ENCODE results near the gene TNFRSF1B. TPM values are rescaled to one million over a fixed set of nuclear protein-coding genes. Genes with fewer than 3 reads are reported as not detected.
A peak's percentile ranks its signal among the peaks of the same experiment; 100 is the strongest.

Gene TNFRSF1B
- total RNA-seq, 1 donor from 2014 or later: 19.0 TPM

DNA sequence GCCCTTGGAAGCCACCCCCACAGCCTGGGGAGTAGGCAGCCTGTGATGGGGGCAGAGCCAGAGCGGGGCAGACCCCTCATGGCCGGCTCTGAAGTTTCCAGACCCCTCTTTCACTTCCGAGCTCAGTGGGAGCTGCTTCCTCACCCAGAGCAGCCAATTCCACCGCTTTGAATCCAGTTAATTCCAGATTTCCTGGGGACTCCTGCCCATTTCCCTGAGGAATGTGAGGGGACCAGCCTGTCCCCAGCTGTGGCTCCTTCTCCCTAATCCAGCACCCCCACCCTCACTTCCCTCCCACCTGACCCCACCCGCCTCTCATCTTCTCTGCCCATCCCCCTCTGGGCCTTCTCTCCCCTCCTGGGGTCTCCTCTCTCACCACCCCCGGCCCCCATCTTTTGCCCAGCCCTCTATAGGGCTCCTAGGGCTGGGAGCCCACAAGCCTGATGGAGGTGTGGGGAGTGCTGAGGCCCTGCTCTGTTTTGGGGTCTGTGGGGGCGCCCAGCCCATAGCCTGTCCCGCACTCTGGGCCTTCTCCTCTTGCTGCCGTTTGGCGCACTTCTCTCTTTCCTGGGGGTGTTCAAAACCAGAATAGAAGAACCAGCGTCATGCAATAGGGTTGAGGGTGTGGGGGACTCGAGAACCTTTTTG is 26.2 kb upstream of the TNFRSF1B start:
- DNase-seq (ENCODE audit: missing footprints): no peak
- intact Hi-C loops (cut with DNase I): loop anchor here (5.0 kb wide), 1 partner anchor 42 kb away; no protein-coding TSS in a partner anchor
- no peak for ATAC-seq

DNA sequence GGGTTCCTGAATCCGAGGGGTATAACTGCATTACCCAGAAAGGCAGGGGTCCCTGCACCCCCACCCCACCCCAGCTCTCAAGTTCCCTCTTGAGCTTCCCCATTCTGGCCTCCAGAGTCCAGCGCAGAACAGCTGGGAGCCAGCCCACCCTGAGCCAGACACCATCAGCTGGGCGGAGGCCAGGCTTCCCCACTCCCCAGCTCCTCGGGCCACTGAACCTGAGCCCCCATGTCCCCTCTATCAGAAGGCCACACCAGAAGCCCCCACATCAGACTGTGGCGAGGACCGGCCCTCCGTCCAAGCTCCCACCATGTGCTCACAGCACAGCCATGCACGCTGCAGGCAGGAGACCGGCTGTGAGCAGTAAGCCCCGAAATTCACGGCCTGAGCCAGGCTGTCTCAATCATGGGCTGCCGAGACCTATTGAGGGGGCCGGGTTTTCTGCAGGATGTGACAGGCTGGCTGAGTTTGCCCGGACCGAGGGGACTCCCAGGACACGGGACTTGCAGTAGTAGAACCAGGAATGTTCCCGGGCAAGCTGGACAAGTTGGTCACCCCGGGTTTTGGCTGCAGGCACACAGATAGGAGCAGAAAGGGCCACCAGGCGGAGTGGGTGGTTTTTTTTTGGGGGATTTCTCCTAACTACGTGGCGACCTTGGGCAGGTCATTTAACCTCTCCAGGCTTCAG is 25.5 kb upstream of the TNFRSF1B start:
- no peak for DNase-seq (ENCODE audit: missing footprints)
- intact Hi-C loops (cut with DNase I): loop anchor here (5.0 kb wide), 1 partner anchor 41 kb away; no protein-coding TSS in a partner anchor
- ATAC-seq: no peak

DNA sequence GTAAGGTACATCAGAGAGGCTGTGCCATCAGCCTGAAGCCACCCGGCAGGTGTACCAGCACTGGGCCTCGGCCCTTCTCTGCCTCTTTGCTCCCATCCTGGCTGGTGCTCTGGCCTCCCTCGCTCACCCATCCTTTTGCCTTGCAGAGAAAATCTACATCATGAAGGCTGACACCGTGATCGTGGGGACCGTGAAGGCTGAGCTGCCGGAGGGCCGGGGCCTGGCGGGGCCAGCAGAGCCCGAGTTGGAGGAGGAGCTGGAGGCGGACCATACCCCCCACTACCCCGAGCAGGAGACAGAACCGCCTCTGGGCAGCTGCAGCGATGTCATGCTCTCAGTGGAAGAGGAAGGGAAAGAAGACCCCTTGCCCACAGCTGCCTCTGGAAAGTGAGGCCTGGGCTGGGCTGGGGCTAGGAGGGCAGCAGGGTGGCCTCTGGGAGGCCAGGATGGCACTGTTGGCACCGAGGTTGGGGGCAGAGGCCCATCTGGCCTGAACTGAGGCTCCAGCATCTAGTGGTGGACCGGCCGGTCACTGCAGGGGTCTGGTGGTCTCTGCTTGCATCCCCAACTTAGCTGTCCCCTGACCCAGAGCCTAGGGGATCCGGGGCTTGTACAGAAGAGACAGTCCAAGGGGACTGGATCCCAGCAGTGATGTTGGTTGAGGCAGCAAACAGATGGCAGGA is 24.5 kb upstream of the TNFRSF1B start:
- ATAC-seq (no peak), DNase-seq (ENCODE audit: missing footprints) (no peak)
- intact Hi-C loops (cut with DNase I): loop anchor here (5.0 kb wide), 1 partner anchor 40 kb away; no protein-coding TSS in a partner anchor

DNA sequence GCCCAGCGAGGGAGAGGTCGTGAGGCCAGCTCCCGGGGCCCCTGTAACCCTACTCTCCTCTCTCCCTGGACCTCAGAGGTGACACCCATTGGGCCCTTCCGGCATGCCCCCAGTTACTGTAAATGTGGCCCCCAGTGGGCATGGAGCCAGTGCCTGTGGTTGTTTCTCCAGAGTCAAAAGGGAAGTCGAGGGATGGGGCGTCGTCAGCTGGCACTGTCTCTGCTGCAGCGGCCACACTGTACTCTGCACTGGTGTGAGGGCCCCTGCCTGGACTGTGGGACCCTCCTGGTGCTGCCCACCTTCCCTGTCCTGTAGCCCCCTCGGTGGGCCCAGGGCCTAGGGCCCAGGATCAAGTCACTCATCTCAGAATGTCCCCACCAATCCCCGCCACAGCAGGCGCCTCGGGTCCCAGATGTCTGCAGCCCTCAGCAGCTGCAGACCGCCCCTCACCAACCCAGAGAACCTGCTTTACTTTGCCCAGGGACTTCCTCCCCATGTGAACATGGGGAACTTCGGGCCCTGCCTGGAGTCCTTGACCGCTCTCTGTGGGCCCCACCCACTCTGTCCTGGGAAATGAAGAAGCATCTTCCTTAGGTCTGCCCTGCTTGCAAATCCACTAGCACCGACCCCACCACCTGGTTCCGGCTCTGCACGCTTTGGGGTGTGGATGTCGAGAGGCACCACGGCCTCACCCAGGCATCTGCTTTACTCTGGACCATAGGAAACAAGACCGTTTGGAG is 23.7 kb upstream of the TNFRSF1B start:
- DNase-seq (ENCODE audit: missing footprints) (peak; percentile 87), ATAC-seq (peak; percentile 53)
- intact Hi-C loops (cut with DNase I): loop anchor here (5.0 kb wide), 1 partner anchor 39 kb away; no protein-coding TSS in a partner anchor

DNA sequence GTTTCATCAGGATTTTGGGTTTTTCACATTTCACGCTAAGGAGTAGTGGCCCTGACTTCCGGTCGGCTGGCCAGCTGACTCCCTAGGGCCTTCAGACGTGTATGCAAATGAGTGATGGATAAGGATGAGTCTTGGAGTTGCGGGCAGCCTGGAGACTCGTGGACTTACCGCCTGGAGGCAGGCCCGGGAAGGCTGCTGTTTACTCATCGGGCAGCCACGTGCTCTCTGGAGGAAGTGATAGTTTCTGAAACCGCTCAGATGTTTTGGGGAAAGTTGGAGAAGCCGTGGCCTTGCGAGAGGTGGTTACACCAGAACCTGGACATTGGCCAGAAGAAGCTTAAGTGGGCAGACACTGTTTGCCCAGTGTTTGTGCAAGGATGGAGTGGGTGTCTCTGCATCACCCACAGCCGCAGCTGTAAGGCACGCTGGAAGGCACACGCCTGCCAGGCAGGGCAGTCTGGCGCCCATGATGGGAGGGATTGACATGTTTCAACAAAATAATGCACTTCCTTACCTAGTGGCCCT is 23.1 kb upstream of the TNFRSF1B start:
- ATAC-seq: peak; percentile 82
- intact Hi-C loops (cut with DNase I): loop anchor here (5.0 kb wide), 1 partner anchor 39 kb away; no protein-coding TSS in a partner anchor
- peak; percentile 89 for DNase-seq (ENCODE audit: missing footprints)

DNA sequence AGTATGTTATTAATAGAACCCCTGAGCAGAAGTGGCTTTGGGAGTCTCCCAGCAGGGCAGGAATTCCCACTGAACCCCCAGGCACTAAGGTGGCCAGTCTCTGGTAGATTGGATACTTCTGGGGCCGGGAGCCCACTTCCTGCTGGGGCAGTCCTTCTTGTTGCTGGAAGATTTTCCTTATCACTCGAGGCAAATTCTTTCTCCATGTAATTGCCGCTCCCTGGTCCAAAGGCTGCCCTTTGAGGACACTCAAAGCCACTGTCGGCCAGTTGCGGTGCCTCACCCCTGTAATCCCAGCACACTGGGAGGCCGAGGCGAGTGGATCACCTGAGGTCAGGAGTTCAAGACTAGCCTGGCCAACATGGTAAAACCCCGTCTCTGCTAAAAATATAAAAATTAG is 22.6 kb upstream of the TNFRSF1B start:
- no peak for ATAC-seq
- intact Hi-C loops (cut with DNase I): loop anchor here (5.0 kb wide), 1 partner anchor 38 kb away; no protein-coding TSS in a partner anchor
- no peak for DNase-seq (ENCODE audit: missing footprints)

DNA sequence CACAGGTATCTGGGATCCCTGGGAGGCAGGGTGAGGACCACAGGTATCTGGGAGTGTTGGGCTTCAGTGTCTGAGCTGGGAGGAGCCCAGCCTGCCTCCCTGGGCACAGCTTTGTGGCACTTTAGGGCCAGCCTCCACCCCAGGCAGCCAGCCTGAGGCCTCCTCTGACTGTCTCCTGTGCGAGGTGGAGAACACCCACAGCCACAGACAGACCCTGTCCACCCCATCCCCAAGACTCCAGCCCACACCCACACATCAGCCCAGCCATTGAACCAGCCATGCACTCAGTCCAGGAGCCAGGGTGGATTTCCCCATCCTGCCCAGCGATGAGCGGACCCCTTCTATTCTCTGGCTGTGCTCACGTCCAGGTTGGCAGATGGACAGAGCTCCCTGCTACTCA is 21.8 kb upstream of the TNFRSF1B start:
- no peak for DNase-seq (ENCODE audit: missing footprints)

DNA sequence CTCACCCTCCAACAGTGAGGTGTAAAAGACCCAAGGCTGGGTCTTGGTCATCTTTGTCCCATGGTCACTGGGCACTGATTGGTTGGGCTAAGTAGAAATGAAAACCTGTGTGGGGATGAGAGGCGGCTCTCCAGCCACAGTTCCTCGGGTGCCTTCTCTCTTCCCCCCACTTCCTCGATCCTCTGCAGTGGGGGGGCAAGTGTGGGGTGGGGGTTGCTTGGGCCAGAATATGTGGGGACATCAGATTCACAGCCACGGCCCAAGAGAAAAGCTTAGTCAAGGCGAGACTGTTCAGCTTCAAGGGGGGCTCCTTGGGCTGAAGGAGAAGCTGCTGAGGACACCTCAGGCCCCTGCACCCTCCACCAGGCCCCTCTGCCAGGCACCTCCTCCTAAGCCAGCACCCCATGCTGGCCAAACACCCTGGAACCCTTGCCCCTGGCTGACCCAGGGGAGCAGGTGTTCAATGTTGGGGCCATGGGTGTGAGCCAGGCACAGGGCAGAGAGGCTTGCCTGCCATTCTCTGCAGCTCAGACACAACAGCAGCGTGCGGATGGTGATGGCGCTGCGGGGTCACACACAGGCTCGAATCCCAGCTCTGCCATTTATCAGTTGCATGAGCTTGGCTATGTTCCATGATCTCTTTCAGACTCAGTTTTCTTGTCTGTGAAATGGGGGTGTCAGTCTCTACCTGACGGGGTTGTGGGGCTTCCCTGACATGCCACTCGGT is 21.0 kb upstream of the TNFRSF1B start:
- DNase-seq (ENCODE audit: missing footprints) (no peak), ATAC-seq (no peak)
- intact Hi-C loops (cut with DNase I): no loop called here

More for the DNA sequence above, 21.8 kb upstream of the TNFRSF1B start:
- intact Hi-C loops (cut with DNase I): loop anchor here (5.0 kb wide), 1 partner anchor 37 kb away; no protein-coding TSS in a partner anchor
- ATAC-seq: no peak

DNA sequence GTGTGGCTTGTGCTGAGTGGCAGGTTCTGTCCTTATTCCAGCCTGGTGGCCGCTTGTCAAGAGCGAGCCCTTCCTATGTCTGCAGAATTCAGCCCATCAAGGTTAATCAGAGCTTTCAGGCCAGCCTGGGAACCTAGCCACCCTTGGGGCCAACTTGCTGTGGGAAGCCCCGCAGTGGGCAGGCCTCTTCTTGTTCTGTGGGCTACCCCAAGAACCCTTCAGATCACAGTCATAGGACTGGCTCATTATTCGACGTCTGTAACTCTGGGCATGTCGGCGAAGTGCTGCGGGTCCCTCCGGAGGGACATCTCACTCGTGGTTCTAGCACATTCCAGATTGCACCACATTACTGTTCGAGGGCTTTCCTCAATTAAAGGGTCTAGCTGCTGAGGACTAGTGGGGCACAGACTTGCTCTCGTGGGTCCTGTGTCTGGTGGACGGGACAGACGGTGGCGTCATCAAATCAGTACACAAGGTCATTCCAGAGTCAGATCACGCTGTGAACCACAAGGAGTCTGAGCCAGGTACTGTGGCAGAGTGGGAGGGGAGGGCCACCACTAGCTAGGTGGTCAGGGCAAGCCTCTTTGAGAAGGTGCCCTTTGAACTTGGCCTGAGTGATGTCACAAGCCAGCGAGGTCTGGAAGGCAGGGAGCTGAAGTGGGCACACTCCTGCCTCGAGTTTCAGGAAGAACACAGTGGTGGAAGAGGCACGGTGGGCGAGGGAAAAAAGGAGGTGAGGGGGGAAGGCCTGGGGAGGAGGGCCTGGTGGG is 20.3 kb upstream of the TNFRSF1B start:
- intact Hi-C loops (cut with DNase I): no loop called here
- DNase-seq (ENCODE audit: missing footprints) (no peak), ATAC-seq (no peak)

DNA sequence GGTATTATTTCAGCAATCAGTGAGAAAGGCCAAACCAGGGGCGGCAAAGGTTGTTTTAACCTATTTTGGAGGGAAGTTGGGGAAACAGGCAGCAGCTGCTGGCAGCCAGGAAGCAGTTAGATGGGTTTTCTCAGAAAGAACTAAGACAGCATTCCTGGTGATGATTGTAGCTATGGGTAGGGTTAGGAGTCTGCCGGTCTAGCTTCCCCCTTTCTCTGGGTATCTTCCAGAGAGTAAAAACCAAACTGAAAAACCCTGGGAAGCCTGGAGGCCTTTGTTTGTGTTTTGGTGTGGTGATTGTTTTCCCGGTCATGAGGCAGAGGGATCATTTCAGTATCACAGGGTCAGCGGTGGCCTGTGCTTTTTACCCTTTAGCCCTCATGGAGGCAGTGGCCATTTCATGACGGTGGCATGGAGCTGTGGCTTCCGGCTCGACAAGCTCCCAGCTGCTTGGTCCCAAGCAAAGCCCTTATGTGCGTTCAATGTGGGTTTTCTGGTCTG is 19.5 kb upstream of the TNFRSF1B start:
- intact Hi-C loops (cut with DNase I): no loop called here
- ATAC-seq: no peak

DNA sequence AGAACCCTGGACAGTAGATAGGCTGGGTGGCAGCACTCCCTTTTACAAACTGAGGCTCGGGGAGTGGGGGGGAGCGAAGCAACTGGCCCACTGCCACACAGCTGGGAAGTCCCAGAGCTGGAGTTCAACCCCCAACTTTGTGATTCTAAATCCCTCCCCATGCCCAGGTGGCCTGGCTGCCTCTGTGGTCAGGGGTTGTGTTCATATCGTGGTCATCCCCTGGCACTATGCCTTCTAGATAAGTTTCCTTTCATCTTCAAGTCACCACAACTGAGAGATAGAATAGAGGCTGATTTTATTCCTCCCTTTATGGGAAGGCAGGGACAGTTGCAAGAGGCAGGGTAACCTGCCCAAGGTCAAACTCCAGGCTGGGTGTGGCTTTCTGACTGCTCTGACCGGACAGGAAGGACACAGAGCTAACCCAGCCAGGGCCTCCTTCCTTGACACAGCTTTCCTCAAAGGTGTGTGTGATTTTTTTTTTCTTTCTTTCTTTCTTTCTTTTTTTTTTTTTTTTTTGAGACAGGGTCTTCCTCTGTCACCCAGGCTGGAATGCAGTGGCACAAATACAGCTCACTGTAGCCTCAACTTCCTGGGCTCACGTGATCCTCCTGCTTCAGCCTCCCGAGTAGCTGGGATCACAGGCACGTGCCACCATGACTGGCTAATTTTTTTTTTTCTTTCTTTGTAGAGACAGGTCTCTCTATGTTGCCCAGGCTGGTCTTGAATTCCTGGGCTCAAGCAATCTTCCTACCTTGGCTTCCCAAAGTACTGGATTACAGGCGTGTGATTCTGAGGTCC is 18.4 kb upstream of the TNFRSF1B start:
- no peak for DNase-seq (ENCODE audit: missing footprints)
- intact Hi-C loops (cut with DNase I): no loop called here

More for the DNA sequence above, 19.5 kb upstream of the TNFRSF1B start:
- no peak for DNase-seq (ENCODE audit: missing footprints)

DNA sequence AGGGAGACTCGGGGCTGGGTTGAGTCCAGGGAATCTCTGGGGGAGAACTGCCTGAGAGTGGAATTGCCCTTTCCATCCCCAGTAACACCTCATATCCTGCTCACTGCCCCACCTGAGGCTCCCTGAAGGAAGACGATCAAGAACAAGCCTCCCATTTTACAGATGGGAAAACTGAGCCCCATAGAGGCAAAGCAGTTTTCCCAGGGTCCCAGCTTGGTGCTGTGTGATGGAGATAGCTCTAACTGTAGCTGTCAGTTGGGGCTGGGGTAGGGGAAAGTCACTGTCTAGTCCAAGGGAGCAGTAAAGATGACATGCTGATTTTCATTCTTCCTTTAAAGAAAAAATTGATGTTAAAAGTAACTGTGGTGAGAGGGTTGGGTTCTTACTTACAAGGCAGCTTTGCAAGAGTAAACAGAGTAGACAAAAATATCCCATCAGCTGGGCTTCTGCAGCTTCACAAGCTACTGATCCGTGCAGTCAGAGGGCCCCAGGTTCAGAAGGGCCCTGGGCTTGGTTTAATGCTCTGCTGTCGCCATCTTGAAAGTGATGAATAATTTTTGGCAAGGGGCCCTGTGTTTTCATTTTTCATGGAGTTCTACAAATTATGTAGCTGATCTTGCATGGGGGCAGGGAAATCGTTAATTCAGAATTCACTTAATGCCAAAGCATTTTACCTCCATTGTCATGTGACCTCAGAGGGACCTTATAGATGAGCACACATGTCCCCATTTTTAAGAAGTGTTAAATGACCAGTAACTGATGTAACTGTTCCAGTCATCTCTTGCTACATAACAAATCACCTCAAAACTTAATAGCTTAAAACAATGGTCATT is 17.6 kb upstream of the TNFRSF1B start:
- no peak for ATAC-seq
- intact Hi-C loops (cut with DNase I): no loop called here

More for the DNA sequence above, 18.4 kb upstream of the TNFRSF1B start:
- ATAC-seq: no peak

DNA sequence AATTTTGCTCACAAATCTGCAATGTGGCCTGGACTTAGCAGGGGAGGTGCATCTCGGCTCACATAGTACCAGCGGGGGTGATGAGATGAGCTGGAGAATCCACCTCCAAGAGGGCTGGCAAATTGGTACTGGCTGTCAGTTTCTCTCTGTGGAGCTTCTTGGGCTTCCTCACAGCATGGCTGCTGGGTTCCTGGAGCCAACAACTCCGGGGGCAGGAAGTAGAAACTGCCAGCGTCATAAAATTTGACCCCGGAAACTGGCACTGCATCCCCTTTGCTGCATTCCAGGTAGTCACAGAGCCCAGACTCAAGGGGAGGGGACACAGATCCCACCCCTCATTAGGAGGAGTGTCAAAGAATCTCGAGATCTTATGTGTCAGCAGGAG is 17.0 kb upstream of the TNFRSF1B start:
- no peak for ATAC-seq
- no peak for DNase-seq (ENCODE audit: missing footprints)
- intact Hi-C loops (cut with DNase I): no loop called here

More for the DNA sequence above, 17.6 kb upstream of the TNFRSF1B start:
- DNase-seq (ENCODE audit: missing footprints): no peak

DNA sequence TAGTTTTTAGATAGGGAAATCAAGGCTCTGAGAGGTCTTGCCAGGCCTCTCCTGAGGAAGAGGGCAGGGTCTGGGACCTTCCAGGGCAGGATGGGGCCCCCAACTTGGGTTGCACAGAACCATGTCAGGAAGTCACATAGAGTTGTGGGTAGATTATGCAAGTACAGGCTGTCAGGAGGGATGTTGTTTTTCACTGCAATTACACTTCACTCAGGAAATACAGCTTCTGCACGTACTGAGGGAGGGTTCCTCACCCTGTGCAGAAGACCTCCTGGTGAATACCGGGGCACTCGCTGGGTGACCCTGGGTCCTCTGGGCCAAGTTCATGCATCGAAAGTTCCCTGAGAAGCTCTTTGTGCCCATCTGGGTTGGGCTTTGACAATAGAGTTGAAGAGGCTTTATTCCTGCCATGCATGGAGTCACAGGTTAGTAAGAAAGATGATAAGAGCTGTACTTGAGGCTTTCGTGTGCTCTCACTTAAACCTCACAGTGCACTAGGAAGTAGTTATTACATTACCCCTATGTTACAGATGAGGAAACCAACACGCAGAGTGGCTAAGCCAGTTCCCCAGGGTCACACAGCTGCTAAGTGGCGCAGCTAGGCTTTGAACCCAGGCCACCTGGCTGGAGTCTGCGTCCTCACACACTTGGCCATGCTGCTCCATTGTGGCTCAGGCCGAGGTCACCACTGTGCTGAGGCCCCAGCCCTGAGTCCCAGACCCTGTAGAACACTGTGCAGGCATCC is 16.2 kb upstream of the TNFRSF1B start:
- intact Hi-C loops (cut with DNase I): no loop called here
- no peak for DNase-seq (ENCODE audit: missing footprints)
- peak; percentile 20 for ATAC-seq

DNA sequence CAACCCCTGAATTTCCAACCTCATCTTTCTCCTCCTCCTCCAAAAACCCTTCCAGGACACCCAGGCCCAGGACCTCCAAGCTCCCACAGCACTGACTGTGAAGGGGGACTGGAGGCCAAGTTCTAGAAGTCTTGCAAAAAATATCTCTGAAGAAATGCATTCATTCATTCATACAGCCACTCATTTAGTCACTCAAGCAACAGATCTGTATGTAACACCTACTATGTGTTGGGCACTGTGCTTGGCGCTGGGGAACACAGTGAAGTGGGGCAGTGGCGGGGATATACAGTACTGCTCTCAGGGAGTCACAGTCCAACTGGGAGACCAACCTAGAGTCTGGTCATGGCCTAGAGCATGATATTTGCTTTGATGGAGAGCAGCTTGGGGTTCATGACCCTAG is 15.3 kb upstream of the TNFRSF1B start:
- DNase-seq (ENCODE audit: missing footprints): no peak
- no peak for ATAC-seq
- intact Hi-C loops (cut with DNase I): no loop called here
